HG02852 (cell line): Measurements from ENCODE around the gene CSPG4.

Source experiments
- ATAC-seq: cut with Tn5 transposase; IDR thresholded peaks from one replicate; pipeline ENCODE4 v1.9.1; 2021; ENCODE audit warnings: mild to moderate bottlenecking, moderate library complexity; ENCODE audit not compliant: unreplicated experiment

The CSPG4 gene

GRCh38 chr15:75651810-75652543, 60.7 kb downstream of the CSPG4 start:
- no peak for ATAC-seq

- no peak for ATAC-seq
Measured at GRCh38 chr15:75650908-75651809, 61.5 kb downstream of the CSPG4 start.

DNA sequence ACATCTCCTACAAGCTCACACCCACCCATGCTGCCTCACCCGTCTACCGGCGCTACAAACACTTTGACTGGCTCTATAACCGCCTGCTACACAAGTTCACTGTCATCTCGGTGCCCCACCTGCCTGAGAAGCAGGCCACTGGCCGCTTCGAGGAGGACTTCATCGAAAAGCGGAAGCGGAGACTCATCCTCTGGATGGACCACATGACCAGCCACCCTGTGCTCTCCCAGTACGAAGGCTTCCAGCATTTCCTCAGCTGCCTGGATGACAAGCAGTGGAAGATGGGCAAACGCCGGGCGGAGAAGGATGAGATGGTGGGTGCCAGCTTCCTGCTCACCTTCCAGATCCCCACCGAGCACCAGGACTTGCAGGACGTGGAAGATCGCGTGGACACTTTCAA, 62.8 kb downstream of the CSPG4 start:
- no peak for ATAC-seq

DNA sequence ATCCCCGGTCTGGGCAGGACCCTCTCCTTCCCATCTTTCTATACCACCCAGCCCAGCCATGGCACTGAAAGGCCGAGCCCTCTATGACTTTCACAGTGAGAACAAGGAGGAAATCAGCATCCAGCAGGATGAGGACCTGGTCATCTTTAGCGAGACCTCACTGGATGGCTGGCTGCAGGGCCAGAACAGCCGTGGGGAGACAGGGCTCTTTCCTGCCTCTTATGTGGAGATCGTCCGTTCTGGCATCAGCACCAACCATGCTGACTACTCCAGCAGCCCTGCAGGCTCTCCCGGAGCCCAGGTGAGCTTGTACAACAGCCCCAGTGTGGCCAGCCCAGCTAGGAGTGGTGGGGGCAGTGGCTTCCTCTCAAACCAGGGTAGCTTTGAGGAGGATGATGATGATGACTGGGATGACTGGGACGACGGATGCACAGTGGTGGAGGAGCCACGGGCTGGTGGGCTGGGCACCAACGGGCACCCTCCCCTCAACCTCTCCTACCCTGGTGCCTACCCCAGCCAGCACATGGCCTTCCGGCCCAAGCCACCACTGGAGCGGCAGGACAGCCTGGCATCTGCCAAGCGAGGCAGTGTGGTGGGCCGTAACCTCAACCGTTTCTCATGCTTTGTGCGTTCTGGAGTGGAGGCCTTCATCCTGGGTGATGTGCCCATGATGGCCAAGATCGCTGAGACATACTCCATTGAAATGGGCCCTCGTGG, 63.4 kb downstream of the CSPG4 start:
- ATAC-seq = no peak

DNA sequence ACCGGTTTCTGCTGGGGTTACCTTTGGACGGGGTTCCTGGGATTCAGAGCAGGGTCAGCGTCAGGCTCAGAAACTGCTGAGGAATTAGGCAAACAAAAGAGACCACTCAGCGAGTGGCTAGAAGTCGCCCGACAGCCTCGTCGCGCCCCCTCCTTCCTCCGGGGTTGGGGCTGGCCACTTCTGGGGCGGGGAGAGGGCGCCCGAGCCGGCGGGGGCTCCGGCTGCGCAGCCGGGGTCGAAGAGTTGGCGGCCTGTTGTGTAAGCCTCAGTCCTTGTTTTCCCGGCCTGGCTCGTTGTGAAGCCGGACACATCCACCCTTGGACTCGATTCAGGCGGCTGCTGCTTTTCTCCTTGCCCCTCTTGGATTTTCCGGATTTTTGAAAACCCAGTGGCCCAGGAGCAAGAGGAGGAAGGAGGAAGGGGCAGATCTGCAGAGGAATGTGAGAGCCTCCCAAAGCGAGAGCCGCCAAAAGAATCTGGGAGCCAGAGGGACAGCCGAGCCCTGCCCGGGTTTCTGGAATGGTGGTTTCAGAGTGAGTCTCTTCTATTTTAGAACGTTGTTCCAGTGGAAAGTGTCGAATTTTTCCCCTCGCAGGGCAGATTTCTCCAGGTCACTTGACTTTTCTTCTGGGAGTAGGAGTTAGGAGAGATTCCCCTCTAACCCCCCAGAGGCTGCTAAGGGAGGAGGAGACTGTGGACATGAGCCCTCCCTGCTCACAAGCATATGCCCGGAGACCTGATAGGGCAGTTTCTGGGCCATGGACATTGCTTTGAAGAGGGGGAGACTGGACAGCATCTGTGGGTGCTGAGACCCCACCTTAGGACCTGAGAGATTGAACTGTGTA, 64.3 kb downstream of the CSPG4 start:
- ATAC-seq = no peak

GRCh38 chr15:75647370-75648155, 65.1 kb downstream of the CSPG4 start, which contains the start of gene SNX33:
SNX33 (plus strand) TSS chr15:75647912; CDS start chr15:75649103, 1,191 bp downstream.
- ATAC-seq = no peak

- ATAC-seq = no peak
Measured at GRCh38 chr15:75646944-75647364, 65.7 kb downstream of the CSPG4 start.

GRCh38 chr15:75646112-75646943, 66.3 kb downstream of the CSPG4 start:
- no peak for ATAC-seq

DNA sequence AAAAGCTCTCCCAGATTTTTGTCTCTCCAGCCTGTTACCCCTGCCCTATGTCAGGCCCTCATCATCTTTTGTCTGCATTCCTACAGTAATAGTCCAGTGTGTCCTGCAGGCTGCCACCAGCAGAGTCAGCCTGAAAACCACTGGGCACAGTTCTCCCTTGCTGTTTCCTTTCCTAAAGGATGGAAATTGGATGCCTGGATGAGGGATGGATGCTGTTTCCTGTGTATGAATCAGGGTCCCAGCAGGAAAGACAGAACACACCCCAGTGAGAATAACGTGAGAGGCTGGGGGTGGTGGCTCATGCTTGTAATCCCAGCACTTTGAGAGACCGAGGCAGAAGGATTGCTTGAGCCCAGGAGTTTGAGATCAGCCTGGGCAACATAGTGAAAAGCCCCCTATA, 68.3 kb downstream of the CSPG4 start:
- no peak for ATAC-seq

GRCh38 chr15:75641603-75642002, 71.0 kb downstream of the CSPG4 start:
- ATAC-seq = no peak

GRCh38 chr15:75641179-75641503, 71.5 kb downstream of the CSPG4 start:
- ATAC-seq = no peak

DNA sequence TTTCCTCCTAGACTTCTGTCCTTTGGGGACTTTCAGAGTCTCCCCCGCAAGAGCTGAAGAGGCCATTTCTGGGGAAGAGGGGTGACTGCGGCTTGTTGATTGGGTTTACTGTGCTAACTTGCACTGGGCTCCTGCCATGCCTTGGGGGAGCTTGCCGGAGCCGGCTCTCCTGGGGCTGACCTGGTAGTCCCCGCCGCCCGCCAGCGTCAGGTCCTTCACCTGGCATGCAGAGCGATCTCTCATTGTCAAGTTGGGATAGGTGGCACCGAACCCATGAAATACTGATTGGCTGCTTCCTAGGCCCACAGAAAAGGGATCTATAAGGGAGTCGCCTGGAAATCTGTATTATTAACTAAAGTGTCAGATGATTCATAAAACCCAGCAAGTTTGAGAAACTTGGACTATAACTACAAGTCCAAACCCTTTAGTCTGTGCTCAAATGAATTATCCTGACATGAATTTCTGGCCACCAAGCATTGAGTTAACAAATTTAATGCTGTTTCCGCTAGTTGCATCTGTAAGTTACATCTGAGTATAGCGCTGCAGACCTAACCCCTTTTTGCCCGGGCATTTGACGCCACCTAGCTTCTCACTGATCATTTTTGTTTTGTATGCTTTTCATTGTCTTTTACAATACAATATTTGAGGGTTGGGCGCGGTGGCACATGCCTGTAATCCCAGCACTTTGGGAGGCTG, 72.0 kb downstream of the CSPG4 start:
- ATAC-seq = peak; percentile 19

- ATAC-seq = peak; percentile 92
Measured at GRCh38 chr15:75639709-75640482, 72.8 kb downstream of the CSPG4 start, which contains the start of gene IMP3. IMP3 (minus strand) TSS chr15:75640224; CDS start chr15:75640168, 56 bp downstream.

GRCh38 chr15:75639191-75639708, 73.4 kb downstream of the CSPG4 start:
- ATAC-seq = no peak

DNA sequence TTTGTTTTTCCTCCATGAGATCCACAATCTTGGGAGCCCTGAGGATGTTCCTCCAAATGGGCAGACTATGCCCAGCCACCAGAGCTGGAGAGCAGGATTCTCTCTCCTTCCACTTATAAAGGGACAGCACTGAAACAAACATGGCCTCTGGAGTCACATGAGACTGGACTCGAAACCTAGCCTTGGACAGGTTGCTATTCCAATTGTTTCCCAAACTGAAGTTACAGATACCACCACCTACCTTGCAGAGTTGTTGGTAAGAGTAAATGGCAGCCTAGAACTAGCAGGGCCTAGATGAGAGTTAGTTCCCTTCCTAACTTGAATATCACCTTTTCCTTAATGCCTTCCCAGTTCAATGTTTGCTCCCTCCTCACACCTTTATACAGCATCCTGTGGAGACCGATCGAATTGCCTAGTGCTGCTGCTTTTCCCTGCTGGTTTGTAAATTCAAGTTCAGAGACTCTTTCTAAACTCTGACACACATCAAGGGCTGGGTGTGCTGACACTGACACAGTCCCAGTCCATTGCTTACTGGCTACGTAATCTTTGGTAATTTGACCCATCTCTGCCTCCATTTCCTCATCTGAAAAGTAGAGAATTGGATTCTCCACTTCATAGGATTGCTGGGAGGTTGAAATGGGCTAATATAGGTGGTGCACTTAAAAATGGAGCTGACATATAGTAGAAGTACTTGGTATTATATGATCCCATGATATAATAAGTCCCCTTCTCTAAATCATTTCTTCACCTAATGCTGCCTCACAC, 75.2 kb downstream of the CSPG4 start:
- ATAC-seq = no peak

- ATAC-seq = no peak
Measured at GRCh38 chr15:75636026-75636425, 76.6 kb downstream of the CSPG4 start.
